Activated CD4-positive, alpha-beta T cell treated with anti-CD3 and anti-CD28 coated beads, Interleukin-2, amount 10 ng/mL, durations not matched to agents 24 days and 14 days (primary cell): ENCODE measurements around the gene TENM3. TPM values are rescaled to one million over a fixed set of nuclear protein-coding genes. Genes with fewer than 3 reads are reported as not detected.

Experiments
- DNase-seq: peaks from one replicate; pipeline ENCODE4 v3.0.0; 2022
- H3K27ac Mint-ChIP-seq: one replicate; pipeline ENCODE4 v1.8.0; 2022; ENCODE audit warnings: mild to moderate bottlenecking, mixed read lengths
- H3K27me3 Mint-ChIP-seq: one replicate; pipeline ENCODE4 v1.8.0; 2022; ENCODE audit warnings: mixed read lengths
- H3K36me3 Mint-ChIP-seq: one replicate; pipeline ENCODE4 v1.8.0; 2022; ENCODE audit warnings: low read depth, mild to moderate bottlenecking, mixed read lengths
- H3K4me1 Mint-ChIP-seq: one replicate; pipeline ENCODE4 v1.8.0; 2021; ENCODE audit warnings: mixed read lengths
- H3K4me3 Mint-ChIP-seq: one replicate; pipeline ENCODE4 v1.8.0; 2022; ENCODE audit warnings: mild to moderate bottlenecking, moderate library complexity, mixed read lengths
- H3K9me3 Mint-ChIP-seq: one replicate; pipeline ENCODE4 v1.8.0; 2021; ENCODE audit warnings: mixed read lengths
- intact Hi-C: fragments of 100-400 bp; cut with micrococcal nuclease; formaldehyde crosslinking; loops from one replicate; pipeline ENCODE4 v1.15.1; 2023
- total RNA-seq: library from RNA; stranded (reverse); gene quantifications from 2 replicates; pipeline ENCODE4 v1.2.3, GENCODE V29; 2022

The TENM3 gene
- total RNA-seq, 1 donor from 2014 or later = not detected

- H3K27me3 Mint-ChIP-seq = no peaks in the 10 kb centered on the region
- DNase-seq = no peak
- no peak overlapping the region for H3K27ac Mint-ChIP-seq
- no peak overlapping the region for H3K4me3 Mint-ChIP-seq
- no peaks in the 10 kb centered on the region for H3K4me1 Mint-ChIP-seq
- no peaks in the 10 kb centered on the region for H3K9me3 Mint-ChIP-seq
- H3K36me3 Mint-ChIP-seq = no peaks in the 10 kb centered on the region
- intact Hi-C loops = no loop called here
These were observed 535.2 kb downstream of the TENM3 start for GRCh38 chr4:182778222-182778982.

- H3K4me1 Mint-ChIP-seq = no peaks in the 10 kb centered on the region
- intact Hi-C loops = no loop called here
- no peak overlapping the region for H3K27ac Mint-ChIP-seq
These were observed 543.8 kb downstream of the TENM3 start for GRCh38 chr4:182786991-182787390.

GRCh38 chr4:182788201-182788600 is 545.0 kb downstream of the TENM3 start:
- H3K9me3 Mint-ChIP-seq = no peaks in the 10 kb centered on the region
- no peak for DNase-seq
- H3K4me3 Mint-ChIP-seq = no peak overlapping the region
- H3K27me3 Mint-ChIP-seq = no peaks in the 10 kb centered on the region
- H3K36me3 Mint-ChIP-seq = no peaks in the 10 kb centered on the region
- H3K27ac Mint-ChIP-seq = no peak overlapping the region
- intact Hi-C loops = no loop called here
- H3K4me1 Mint-ChIP-seq = no peaks in the 10 kb centered on the region

More at GRCh38 chr4:182786991-182787390, 543.8 kb downstream of the TENM3 start:
- Mint-ChIP-seq H3K4me3 (no peak overlapping the region), H3K9me3 (no peaks in the 10 kb centered on the region), H3K27me3 (no peaks in the 10 kb centered on the region), H3K36me3 (no peaks in the 10 kb centered on the region)
- DNase-seq = no peak

- intact Hi-C loops = no loop called here
- Mint-ChIP-seq H3K4me1 (no peaks in the 10 kb centered on the region), H3K27me3 (no peaks in the 10 kb centered on the region), H3K27ac (no peak overlapping the region), H3K36me3 (no peaks in the 10 kb centered on the region), H3K4me3 (no peak overlapping the region), H3K9me3 (no peaks in the 10 kb centered on the region)
- DNase-seq = no peak
These were observed 546.3 kb downstream of the TENM3 start for GRCh38 chr4:182789529-182789928.

GRCh38 chr4:182795446-182796238 is 552.4 kb downstream of the TENM3 start:
- no peak for DNase-seq
- intact Hi-C loops = no loop called here
- Mint-ChIP-seq H3K4me1 (no peaks in the 10 kb centered on the region), H3K36me3 (no peaks in the 10 kb centered on the region), H3K9me3 (no peaks in the 10 kb centered on the region), H3K4me3 (no peak overlapping the region), H3K27me3 (peaks cover 4% of the 10 kb centered on the region), H3K27ac (no peak overlapping the region)

- Mint-ChIP-seq H3K4me3 (no peak overlapping the region), H3K27ac (no peak overlapping the region), H3K36me3 (no peaks in the 10 kb centered on the region), H3K9me3 (no peaks in the 10 kb centered on the region), H3K27me3 (peaks cover 8% of the 10 kb centered on the region), H3K4me1 (no peaks in the 10 kb centered on the region)
- no peak for DNase-seq
- intact Hi-C loops = no loop called here
These were observed 556.5 kb downstream of the TENM3 start for GRCh38 chr4:182799515-182800215.

GRCh38 chr4:182800216-182800515 is 557.0 kb downstream of the TENM3 start:
- intact Hi-C loops = no loop called here
- Mint-ChIP-seq H3K27ac (no peak overlapping the region), H3K27me3 (peaks cover 12% of the 10 kb centered on the region), H3K36me3 (no peaks in the 10 kb centered on the region), H3K9me3 (no peaks in the 10 kb centered on the region), H3K4me3 (no peak overlapping the region), H3K4me1 (no peaks in the 10 kb centered on the region)
- no peak for DNase-seq

- Mint-ChIP-seq H3K27ac (no peak overlapping the region), H3K9me3 (no peaks in the 10 kb centered on the region), H3K4me1 (peaks cover 3% of the 10 kb centered on the region), H3K4me3 (no peak overlapping the region), H3K36me3 (no peaks in the 10 kb centered on the region), H3K27me3 (peaks cover 19% of the 10 kb centered on the region)
- DNase-seq = no peak
- intact Hi-C loops = no loop called here
These were observed 558.4 kb downstream of the TENM3 start for GRCh38 chr4:182801636-182802035.

GRCh38 chr4:182802621-182803020 is 559.4 kb downstream of the TENM3 start:
- no peaks in the 10 kb centered on the region for H3K36me3 Mint-ChIP-seq
- H3K9me3 Mint-ChIP-seq = no peaks in the 10 kb centered on the region
- peaks cover 18% of the 10 kb centered on the region for H3K27me3 Mint-ChIP-seq
- H3K27ac Mint-ChIP-seq = no peak overlapping the region
- no peak overlapping the region for H3K4me3 Mint-ChIP-seq
- H3K4me1 Mint-ChIP-seq = peaks cover 4% of the 10 kb centered on the region
- intact Hi-C loops = no loop called here
- DNase-seq = no peak

- Mint-ChIP-seq H3K4me3 (no peak overlapping the region), H3K36me3 (no peaks in the 10 kb centered on the region), H3K27me3 (peaks cover 18% of the 10 kb centered on the region), H3K27ac (no peak overlapping the region), H3K9me3 (no peaks in the 10 kb centered on the region), H3K4me1 (peaks cover 4% of the 10 kb centered on the region)
- intact Hi-C loops = no loop called here
- DNase-seq = no peak
These were observed 560.0 kb downstream of the TENM3 start for GRCh38 chr4:182803235-182803634.

GRCh38 chr4:182804131-182804530 is 560.9 kb downstream of the TENM3 start:
- intact Hi-C loops = no loop called here
- DNase-seq = no peak
- Mint-ChIP-seq H3K27me3 (peaks cover 18% of the 10 kb centered on the region), H3K27ac (no peak overlapping the region), H3K4me1 (peaks cover 12% of the 10 kb centered on the region), H3K36me3 (no peaks in the 10 kb centered on the region), H3K4me3 (no peak overlapping the region), H3K9me3 (no peaks in the 10 kb centered on the region)

- no peaks in the 10 kb centered on the region for H3K9me3 Mint-ChIP-seq
- peaks cover 14% of the 10 kb centered on the region for H3K4me1 Mint-ChIP-seq
These were observed 562.1 kb downstream of the TENM3 start for GRCh38 chr4:182805321-182805720.

GRCh38 chr4:182805750-182806149 is 562.5 kb downstream of the TENM3 start:
- Mint-ChIP-seq H3K27me3 (peaks cover 18% of the 10 kb centered on the region), H3K4me3 (no peak overlapping the region), H3K4me1 (peaks cover 14% of the 10 kb centered on the region), H3K27ac (no peak overlapping the region), H3K36me3 (no peaks in the 10 kb centered on the region), H3K9me3 (no peaks in the 10 kb centered on the region)
- no peak for DNase-seq
- intact Hi-C loops = loop anchor here (5.0 kb wide), 1 partner anchor 1663 kb away; no protein-coding TSS in a partner anchor

More at GRCh38 chr4:182805321-182805720, 562.1 kb downstream of the TENM3 start:
- H3K27me3 Mint-ChIP-seq = peaks cover 18% of the 10 kb centered on the region
- H3K4me3 Mint-ChIP-seq = no peak overlapping the region
- intact Hi-C loops = loop anchor here (5.0 kb wide), 1 partner anchor 1663 kb away; no protein-coding TSS in a partner anchor
- no peak overlapping the region for H3K27ac Mint-ChIP-seq
- H3K36me3 Mint-ChIP-seq = no peaks in the 10 kb centered on the region
- DNase-seq = no peak
